Activated CD4-positive, CD25-positive, alpha-beta regulatory T cell treated with anti-CD3 and anti-CD28 coated beads, Interleukin-2, amount 50 U/mL, for 72 hours (primary cell): ENCODE measurements around the gene KIAA1614.
"Not testable (repeated sequence)": the region's sequence is repeated elsewhere in the genome, so short reads cannot be mapped to it uniquely, and the experiment has no call there.

ENCODE experiments used
- DNase-seq: peaks from one replicate; pipeline ENCODE4 v3.0.0; 2021

The KIAA1614 gene

GRCh38 chr1:180966312-180966711 lies 53.6 kb downstream of the KIAA1614 start:
- no peak for DNase-seq

- no peak for DNase-seq
These were observed 54.2 kb downstream of the KIAA1614 start for GRCh38 chr1:180966744-180967536.

DNA sequence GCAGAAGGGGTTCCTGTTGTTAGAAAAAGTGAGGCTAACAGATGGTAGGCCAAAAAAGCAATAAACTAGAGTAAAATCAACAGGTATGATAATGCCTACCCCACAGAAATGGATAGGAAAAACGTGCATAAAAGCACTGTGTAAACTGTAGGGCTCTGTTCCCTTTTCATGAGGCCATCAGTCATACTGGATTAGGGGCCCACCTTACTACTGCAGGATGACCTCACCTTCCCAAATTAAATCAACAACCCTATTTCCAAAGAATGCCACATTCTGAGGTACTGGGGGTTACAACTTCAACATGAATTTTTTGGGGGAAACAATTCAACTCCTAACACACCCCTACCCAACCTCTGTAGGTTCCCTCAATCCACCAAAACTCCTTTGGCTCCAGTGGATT lies 54.9 kb downstream of the KIAA1614 start:
- DNase-seq: no peak

DNA sequence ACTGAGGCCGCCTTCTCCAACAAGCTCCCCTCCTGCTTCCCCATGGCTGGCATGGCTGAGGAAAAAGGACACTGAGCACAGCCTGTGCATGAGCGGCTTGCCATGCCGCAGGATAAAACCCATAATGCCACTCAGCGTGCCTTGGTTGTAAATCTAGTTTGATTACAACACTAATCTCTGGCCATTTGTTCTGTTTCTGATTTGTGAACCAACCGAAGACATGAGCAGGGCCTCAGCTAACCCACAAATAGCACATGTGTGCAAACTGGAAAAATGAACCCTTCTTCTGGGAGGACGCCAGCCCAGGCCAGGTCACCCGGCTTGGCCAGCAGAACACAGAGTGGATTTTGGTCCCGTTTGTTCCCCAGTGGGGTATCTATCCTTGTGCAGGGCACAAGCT lies 56.1 kb downstream of the KIAA1614 start:
- not testable (repeated sequence) for DNase-seq

GRCh38 chr1:180969434-180969833 lies 56.7 kb downstream of the KIAA1614 start:
- DNase-seq: no peak

- no peak for DNase-seq
These were observed 57.8 kb downstream of the KIAA1614 start for GRCh38 chr1:180970333-180971079.

GRCh38 chr1:180971273-180971997 lies 58.7 kb downstream of the KIAA1614 start:
- DNase-seq: no peak

DNA sequence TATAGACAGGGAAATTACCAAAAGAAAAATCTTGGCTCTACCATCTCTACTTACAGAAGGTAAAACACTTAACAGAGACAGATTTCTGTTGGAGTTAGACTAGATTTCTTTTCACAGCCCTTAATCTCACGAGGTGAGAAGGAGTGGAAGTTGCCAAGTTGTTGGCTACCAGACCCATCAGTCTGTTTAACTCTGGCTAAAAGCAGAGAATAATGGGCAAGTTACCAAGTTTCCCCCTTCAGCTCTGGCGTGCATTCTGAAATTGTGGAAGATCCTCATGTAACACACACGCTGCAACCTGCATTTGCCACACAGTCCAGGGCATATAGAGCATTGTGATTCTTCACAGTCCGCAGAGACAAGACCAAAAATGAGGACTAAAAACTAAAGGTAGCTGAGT lies 60.7 kb downstream of the KIAA1614 start:
- DNase-seq: no peak

GRCh38 chr1:180974236-180974635 lies 61.5 kb downstream of the KIAA1614 start:
- no peak for DNase-seq

DNA sequence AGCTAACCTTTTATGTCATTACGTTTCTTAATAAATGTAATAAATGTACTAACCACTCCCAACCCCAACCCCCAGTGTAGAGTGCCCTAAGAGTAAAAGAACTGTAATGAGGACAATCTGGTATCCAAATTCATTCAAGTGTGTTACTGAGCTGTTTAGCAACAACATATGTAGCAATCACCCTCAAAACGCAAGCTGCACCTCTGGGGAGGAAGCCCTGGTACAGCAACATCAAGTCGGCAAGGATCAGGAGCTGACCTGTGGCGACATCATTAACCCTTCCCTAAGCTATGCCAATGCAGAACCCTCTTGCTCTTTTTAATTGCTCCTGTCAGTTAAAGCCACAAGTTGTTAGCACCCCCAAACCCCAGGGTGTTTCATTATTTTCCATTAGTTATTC lies 62.9 kb downstream of the KIAA1614 start:
- DNase-seq: no peak

DNA sequence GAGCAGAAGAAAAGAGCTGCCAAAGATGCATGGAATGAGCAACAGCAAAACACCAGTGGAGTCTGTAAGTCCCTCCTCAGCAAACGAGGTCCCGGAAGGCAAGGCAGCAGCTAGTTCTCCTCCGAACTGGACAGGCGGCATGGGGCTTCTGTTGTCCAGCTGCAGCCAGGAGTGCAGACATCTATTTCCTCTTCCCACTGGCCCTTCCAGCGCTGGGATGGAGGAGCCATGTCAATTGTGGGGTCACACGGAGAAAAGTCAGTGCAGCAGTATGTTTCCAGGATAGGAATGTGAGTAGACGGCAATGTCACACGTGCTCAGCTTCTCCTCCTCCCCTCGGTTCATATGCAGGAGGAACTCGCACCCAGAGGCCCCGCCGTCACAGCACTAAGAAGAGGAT lies 63.5 kb downstream of the KIAA1614 start:
- no peak for DNase-seq

DNA sequence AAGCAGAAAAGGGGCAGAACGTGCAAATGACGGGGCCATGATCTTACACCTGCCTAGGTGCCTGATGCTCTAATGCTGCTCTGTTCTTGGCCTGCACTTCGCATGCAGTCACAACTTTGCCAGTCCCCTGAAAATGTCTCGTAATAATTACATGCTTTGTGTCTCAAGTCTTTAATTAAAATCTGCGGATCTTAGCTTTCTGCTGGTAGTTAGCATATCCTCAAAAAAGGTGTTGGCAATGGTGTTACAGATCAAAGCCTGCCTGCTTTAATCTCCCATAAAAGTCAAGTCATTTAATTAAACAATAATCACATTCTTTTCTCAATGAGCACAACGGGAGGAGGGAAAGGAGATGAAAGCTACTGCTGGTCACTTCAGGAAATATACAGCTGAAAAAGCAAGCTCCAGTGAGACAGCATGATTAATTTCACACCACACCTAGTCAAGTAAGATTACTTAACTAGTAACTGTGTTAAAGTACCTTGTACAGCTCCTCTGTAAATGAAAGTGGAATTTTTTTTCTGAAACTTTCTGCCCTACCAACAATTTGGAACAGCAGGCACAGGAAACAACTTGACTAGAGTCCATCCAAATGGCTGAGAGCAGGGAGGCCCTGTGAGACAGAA lies 64.1 kb downstream of the KIAA1614 start:
- DNase-seq: no peak

DNA sequence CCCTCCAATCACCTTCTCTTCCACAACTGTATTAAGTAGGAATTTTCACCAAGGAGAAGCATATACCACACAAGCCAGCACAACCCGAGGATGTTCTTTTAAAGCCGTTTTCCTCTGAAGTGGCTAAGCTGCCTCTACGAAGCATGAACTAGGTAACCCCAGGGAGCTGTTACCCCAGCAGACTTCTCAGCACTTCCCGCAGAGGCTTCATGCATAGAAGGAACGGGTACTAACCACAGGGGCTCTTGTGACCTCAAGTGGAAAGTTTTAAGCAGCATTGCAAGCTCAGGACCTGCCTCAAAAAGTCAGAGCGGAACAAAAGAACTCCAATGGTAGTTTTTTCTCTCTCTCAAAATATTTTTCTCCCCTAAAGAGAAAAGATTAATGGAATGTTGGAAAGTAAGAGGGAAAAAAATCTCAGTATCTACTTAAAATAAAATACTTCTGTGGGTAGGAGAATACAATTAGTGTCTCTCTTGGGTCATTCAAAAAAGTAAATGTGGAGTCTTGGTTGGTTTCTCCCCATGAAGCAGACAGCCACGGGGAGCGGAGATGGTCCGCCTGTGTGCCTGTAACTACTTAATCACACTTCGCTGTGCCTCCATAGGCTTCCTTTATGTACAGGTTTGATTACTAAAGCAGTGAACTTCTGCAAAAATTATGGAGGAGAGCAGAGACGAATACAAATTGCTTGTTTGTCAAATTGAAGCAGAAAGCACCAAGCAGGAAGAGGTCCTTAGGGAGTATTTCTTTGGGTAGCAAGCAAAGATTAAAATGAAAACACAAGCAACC lies 69.1 kb downstream of the KIAA1614 start:
- DNase-seq: no peak

DNA sequence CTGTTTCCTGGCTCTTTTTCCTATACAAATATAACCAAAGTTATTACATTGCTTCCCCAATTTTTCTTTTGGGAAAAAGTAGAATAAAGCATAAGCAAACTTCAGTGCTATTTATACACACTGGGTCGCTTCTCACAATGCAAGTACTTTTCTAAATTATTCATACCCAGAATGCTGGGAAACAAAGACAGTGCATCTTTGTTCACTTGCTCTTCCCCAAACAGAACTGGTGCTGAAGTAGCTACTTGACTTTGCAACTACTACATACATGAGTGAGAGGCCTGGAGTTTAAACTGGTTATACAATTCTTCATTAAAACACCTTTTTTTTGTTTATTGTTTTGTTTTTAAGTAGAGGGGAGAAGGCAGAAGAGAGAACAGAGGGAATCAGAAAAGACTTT lies 69.7 kb downstream of the KIAA1614 start:
- no peak for DNase-seq

GRCh38 chr1:180988253-180988752 lies 75.6 kb downstream of the KIAA1614 start:
- DNase-seq: no peak

DNA sequence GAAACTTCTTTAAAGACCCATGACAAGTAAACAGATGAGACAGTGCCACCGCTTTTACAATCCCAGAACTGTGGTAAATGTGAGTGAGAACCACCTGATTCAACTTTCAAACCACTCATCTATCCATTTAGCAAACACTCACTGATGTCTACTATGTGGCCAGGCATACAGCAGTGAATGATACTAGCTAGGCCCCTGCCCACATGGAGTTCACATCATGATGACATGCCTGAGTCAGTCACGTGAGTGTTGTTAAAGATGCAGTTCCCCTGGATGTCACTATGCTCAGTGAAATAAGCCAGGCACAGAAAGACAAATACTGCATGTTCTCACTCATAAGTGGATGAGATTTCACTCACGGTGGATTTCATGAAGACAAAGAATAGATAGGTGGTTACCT lies 81.6 kb downstream of the KIAA1614 start:
- no peak for DNase-seq

DNA sequence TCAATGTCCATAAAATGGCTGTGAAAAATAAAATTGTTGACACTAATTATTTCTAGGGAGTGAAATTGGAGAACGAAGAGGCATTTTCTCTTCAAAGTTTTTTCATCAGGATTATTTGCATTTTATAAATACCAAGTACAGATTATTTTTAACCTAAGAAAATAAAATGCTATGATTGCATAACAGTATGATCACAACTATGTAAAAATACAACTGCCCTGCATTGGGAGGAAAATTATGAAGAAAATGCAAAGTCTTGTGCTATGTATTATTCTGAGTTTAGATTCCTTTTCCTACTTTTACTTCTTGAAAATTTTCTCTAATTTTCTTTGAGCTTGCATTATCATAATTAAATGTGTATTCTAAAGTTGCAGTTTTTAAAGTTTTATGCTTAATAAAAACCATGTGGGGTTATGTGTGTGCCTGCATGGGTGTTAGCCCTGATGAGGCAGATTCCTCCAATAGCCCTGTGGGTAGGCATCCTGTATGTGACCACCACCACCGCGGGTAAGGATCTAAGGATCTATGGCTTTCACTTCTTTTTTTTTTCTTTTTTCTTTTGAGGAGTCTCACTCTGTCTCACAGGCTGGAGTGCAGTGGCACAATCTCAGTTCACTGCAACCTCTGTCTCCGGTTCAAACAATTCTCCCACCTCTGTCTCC lies 85.3 kb downstream of the KIAA1614 start:
- DNase-seq: no peak
